GM18519 (cell line): ENCODE measurements around the gene TSSK2.
"Not testable (repeated sequence)": the region's sequence is repeated elsewhere in the genome, so short reads cannot be mapped to it uniquely, and the experiment has no call there.

Experiments used
- ATAC-seq: cut with Tn5 transposase; IDR thresholded peaks from one replicate; pipeline ENCODE4 v1.9.1; 2021; ENCODE audit warnings: mild to moderate bottlenecking, moderate library complexity; ENCODE audit not compliant: unreplicated experiment, low FRiP score

TSSK2 gene

DNA sequence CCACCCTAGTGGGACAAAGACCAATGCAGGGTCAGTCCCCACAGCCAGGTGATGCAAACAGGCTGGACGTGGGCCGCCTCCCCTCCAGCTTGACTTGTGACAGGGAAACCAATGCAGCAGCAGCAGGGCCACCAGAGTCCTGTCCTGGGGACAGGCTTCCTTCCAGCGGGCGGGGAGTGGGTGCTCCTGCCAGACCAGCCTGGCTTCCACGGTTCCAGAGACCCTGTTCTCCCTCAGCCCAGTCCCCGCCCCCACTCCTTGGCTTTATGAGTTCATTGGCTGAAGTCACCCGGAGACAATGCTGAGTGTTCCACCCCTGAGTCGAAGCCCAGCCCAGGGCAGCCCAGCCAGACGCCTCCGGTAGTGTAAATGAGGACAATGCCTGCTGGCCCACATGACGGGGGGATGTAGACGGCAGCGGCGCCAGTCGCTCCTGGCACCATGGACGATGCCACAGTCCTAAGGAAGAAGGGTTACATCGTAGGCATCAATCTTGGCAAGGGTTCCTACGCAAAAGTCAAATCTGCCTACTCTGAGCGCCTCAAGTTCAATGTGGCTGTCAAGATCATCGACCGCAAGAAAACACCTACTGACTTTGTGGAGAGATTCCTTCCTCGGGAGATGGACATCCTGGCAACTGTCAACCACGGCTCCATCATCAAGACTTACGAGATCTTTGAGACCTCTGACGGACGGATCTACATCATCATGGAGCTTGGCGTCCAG lies at the start of gene TSSK2:
Gene TSSK2, plus strand, starts transcription at position 350 of the 726 bp plus-strand sequence. Its CDS starts 92 bp downstream, at position 442.
- ATAC-seq: no peak

DNA sequence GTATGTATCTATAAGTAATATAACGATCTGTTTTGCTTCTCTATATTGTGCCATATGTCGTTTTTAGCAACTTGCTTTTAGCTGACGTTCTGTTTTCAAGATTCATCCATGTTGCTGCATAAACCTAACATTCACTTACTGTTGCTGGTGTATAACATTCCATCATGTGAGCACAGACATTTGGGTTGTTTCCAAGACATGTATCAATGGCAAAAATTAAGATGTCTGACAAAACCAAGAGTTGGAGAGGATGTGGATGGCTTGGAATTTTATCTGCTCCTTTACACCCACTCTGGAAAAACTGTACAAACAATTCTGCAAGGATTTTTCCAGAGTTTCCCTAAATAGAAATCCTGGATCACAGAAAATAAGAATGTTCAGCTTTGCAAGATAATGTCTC lies 49.8 kb upstream of the TSSK2 start:
- ATAC-seq: no peak

DNA sequence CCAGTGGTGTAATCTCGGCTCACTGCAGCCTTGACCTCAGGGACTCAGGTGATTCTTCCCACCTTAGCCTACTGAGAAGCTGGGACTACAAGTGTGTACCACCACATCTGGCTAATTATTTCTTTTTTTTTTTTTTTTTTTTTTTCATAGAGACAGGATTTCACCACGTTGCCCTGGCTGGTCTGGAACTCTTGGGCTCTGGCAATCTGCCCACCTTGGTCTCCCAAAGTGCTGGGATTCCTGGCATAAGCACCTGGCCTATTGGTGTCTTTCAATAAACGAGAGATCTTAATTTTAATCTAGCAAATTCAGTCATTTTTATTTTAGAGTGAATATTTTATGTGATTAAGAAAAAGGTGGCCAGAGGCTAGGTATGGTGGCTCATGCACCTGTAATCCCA lies 49.0 kb upstream of the TSSK2 start:
- no peak for ATAC-seq

- ATAC-seq: no peak
These were observed 48.3 kb upstream of the TSSK2 start for GRCh38 chr22:19082793-19083192.

- not testable (repeated sequence) for ATAC-seq
These were observed 47.0 kb upstream of the TSSK2 start for GRCh38 chr22:19084126-19084525.

DNA sequence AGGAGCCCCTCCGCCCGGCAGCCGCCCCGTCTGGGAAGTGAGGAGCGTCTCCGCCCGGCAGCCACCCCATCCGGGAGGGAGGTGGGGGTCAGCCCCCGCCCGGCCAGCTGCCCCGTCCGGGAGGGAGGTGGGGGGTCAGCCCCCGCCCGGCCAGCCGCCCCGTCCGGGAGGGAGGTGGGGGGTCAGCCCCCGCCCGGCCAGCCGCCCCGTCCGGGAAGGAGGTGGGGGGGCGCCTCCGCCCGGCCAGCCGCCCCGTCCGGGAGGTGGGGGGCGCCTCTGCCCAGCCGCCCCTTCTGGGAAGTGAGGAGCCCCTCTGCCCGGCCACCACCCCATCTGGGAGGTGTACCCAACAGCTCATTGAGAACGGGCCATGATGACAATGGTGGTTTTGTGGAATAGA lies 46.5 kb upstream of the TSSK2 start:
- ATAC-seq: not testable (repeated sequence)

DNA sequence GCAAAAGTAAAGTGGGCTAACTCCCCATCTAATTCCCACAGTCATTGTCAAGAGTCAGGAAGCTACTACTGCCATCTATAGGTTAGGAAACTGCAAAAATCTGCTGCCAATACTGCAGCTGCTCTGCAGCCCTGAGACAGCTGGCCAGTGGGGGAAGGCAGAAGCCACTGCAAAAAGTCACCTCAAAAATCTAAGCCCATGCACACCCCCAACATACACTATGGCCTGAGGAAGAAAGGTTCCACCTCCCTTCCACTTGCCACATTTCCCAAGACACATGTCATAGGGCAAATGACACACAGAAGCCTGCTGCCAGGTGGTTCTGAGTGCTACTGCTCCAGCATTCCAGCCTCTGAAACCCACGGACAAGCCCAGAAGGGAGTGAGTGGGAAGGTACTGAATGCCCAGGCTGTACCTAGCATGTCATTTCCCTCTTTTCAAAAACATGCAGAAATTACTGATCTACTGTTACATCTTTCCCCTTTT lies 45.8 kb upstream of the TSSK2 start:
- no peak for ATAC-seq

- no peak for ATAC-seq
These were observed 44.7 kb upstream of the TSSK2 start for GRCh38 chr22:19086417-19086816.

DNA sequence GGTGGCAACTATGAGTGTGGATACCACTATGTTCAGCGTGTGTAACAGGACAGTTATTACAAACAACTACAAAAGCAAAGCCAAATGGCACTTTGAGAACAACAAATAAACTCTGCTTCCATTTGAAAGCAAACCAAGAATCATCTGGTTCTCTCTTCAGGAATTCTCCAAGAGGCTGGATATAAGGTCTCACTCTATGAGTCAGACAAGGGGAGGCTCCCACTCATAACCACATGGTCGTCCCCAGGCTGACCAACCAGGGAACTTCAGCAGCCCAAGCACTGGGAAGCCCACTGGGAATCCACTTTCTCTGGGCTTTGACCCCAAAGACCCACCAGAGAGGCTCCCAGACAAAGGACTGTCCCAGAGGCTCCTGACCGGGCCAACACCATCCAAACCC lies 44.2 kb upstream of the TSSK2 start:
- no peak for ATAC-seq

GRCh38 chr22:19088866-19089595 lies 42.1 kb upstream of the TSSK2 start:
- ATAC-seq: no peak

- no peak for ATAC-seq
These were observed 40.9 kb upstream of the TSSK2 start for GRCh38 chr22:19090183-19090582.

DNA sequence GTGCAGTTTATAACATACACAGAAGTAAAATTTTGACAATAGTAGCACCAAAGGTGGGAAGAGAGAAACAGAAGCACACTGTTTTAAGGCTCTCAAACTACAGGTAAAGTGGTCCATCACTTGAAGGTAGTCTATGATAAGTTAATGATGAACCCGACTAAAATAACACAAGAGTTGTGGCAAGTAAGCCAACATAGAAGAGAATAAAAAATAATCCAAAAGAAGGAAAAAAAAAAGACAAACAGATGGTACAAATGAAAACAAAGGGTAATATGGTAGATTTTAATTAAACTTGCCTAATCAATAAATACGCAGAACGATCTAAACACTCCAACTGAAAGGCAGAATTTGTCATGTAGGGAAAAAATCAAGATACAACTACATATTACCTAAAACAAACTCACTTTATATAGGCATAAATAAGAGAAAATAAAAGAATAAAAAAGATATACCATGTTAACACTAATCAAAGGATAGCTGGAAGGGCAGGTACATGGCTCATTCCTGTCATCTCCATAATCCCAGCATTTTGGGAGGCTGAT lies 40.5 kb upstream of the TSSK2 start:
- no peak for ATAC-seq

GRCh38 chr22:19092725-19093124 lies 38.4 kb upstream of the TSSK2 start:
- ATAC-seq: no peak

DNA sequence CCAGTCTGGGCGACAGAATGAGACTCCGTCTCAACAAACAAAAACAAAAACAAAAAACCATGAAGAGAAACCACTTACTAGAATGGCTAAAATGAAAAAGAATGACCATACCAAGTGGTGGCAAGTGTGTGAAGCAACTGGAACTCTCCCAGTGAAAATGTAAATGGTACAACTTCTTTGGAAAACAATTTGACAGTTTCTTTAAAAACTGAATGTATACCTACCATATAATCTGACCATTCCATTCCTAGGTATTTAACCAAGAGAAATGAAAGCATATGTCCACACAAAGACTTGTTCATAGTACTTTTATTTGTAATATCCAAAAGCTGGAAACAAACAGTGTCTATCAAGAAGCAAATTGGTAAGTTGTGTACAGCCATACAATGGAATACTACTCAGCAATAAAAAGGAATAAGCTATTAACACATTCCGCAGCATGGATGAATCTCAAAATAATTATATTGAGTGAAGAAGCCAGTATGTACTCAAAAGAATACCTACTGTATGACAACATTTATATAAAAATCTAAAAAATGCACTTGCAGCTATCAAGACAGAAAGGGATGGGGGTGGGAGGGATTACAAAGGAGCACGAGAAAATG lies 36.6 kb upstream of the TSSK2 start:
- no peak for ATAC-seq

GRCh38 chr22:19096555-19096954 lies 34.6 kb upstream of the TSSK2 start:
- ATAC-seq: no peak

DNA sequence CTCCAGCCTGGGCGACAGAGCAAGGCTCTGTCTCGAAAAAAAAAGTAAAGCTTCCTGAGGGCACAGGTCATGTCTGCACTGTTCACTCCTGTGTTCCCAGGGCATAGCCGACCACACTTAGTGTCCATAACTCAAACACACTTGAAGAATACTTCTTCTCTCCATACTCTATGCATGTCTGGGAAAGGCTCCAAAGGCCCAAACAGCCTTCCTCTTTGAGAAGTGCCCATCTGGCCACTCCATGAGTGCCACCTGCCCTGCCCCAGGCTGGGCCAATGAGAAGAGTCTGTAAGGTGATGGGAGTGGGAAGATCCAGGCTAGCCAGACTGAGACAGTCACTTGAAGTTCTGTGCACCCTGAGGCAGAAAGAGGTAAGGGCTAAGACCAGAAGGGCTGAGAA lies 33.6 kb upstream of the TSSK2 start:
- ATAC-seq: no peak

GRCh38 chr22:19098157-19098556 lies 33.0 kb upstream of the TSSK2 start:
- ATAC-seq: no peak

- ATAC-seq: no peak
These were observed 27.0 kb upstream of the TSSK2 start for GRCh38 chr22:19103880-19104821.

DNA sequence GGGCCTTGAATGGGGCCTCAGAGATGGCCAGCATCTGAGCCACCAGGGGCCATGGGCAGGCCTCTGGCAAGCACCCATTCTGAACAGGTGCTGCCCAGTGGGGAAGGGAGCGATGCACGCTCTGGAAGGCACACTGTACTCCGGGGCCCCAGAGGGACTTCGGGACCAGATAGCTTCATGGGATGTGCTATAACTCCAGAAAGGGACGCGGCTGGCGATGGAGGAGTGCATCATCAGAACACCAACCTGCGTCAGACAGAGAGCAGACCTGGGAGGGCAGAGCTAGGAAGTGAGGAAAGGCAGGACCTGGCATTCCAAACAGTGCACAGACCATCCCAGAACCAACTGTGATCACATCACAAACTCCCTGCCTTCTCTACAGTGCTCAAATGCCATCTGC lies 25.7 kb upstream of the TSSK2 start:
- ATAC-seq: no peak
